HepG2 (cell line): ENCODE data around the gene KCTD8. TPM values are rescaled to one million over a fixed set of nuclear protein-coding genes. Genes with fewer than 3 reads are reported as not detected.

ENCODE experiments used
- AFF4 ChIP-seq: sonication (generic); formaldehyde crosslinking; IDR thresholded peaks from 2 replicates; pipeline ENCODE4 v1.4.0; 2020; ENCODE audit warnings: missing genetic modification reagents
- CERS6 ChIP-seq: sonication (generic); formaldehyde crosslinking; IDR thresholded peaks from 2 replicates; pipeline ENCODE4 v1.5.0; 2020; ENCODE audit warnings: missing genetic modification reagents
- CREM ChIP-seq, 2 experiments: sonication (generic) in 1 of 2; formaldehyde crosslinking in 1 of 2; IDR thresholded peaks; 2 replicates each; pipeline versions ENCODE4 v1.4.0 to v1.6.1; 2016 to 2020; ENCODE audit warnings: antibody characterized with exemption in 1 of 2, mild to moderate bottlenecking in 1 of 2, missing genetic modification reagents in 1 of 2
- CSRNP2 ChIP-seq: sonication (generic); formaldehyde crosslinking; conservative IDR thresholded peaks from 2 replicates; pipeline ENCODE4 v1.8.0; 2022; ENCODE audit warnings: low read depth, missing genetic modification reagents
- FOXK1 ChIP-seq: sonication (generic); formaldehyde crosslinking; IDR thresholded peaks from 2 replicates; pipeline ENCODE4 v1.4.0; 2020; ENCODE audit warnings: low read depth, missing genetic modification reagents, borderline replicate concordance
- HNRNPUL1 ChIP-seq: fragments of 200-400 bp; formaldehyde crosslinking; IDR thresholded peaks from 2 replicates; pipeline ENCODE4 v1.6.1; 2017; ENCODE audit warnings: low read depth, mild to moderate bottlenecking, low read length, moderate library complexity
- SATB2 ChIP-seq: sonication (generic); formaldehyde crosslinking; IDR thresholded peaks from 2 replicates; pipeline ENCODE4 v1.5.0; 2020; ENCODE audit warnings: missing genetic modification reagents
- SMARCC2 ChIP-seq: fragments of 450-650 bp; IDR thresholded peaks from 2 replicates; pipeline ENCODE4 v1.6.1; 2017; ENCODE audit warnings: antibody characterized with exemption, mild to moderate bottlenecking
- ZMYM4 ChIP-seq: sonication (generic); formaldehyde crosslinking; IDR thresholded peaks from 2 replicates; pipeline ENCODE4 v1.8.1; 2023; ENCODE audit warnings: mild to moderate bottlenecking, missing genetic modification reagents
- ZNF562 ChIP-seq: sonication (generic); formaldehyde crosslinking; IDR thresholded peaks from 2 replicates; pipeline ENCODE4 v1.8.0; 2022; ENCODE audit warnings: missing genetic modification reagents, borderline replicate concordance
- ZNF644 ChIP-seq: IDR thresholded peaks from 2 replicates; pipeline ENCODE4 v1.6.1; 2016; ENCODE audit warnings: low read depth
- ZNF879 ChIP-seq: sonication (generic); formaldehyde crosslinking; IDR thresholded peaks from 2 replicates; pipeline ENCODE4 v1.8.1; 2023; ENCODE audit warnings: missing genetic modification reagents
- ZSCAN5A ChIP-seq: sonication (generic); formaldehyde crosslinking; IDR thresholded peaks from 2 replicates; pipeline ENCODE4 v1.8.0; 2022; ENCODE audit warnings: mild to moderate bottlenecking, missing genetic modification reagents, borderline replicate concordance
- polyA plus RNA-seq, 8 experiments: library from polyadenylated mRNA; depleted of rRNA in 3 of 8; stranded (reverse) in 7 of 8; unstranded in 1 of 8; fragments of >200 nt; fragmentation: Illumina TruSeq in 4 of 8; extraction: Trizol in 4 of 8; gene quantifications; 2 replicates each; pipeline versions ENCODE4 v1.2.1 to v1.2.3, GENCODE V29; 2011 to 2016; ENCODE audit warnings: low read depth in 4 of 8, missing spikeins in 1 of 8, mixed read lengths in 1 of 8; ENCODE audit not compliant: insufficient read depth in 1 of 8
- total RNA-seq, 5 experiments: library from RNA; depleted of rRNA; stranded (reverse); fragments of >200 nt; fragmentation: Illumina TruSeq; extraction: Trizol; gene quantifications; 2 replicates each; pipeline ENCODE4 v1.2.3, GENCODE V29; 2016; ENCODE audit warnings: low read depth in 1 of 5
- TF ChIP-seq, protein P1 (sequence below): sonication (generic); formaldehyde crosslinking; IDR thresholded peaks from 2 replicates; pipeline ENCODE4 v1.4.0; 2020; ENCODE audit warnings: missing genetic modification reagents
- TF ChIP-seq, protein P2 (sequence below): sonication (generic); formaldehyde crosslinking; IDR thresholded peaks from 2 replicates; pipeline ENCODE4 v1.4.0; 2020; ENCODE audit warnings: mild to moderate bottlenecking, missing genetic modification reagents
- TF ChIP-seq, protein P3 (sequence below): sonication (generic); IDR thresholded peaks from 2 replicates; pipeline ENCODE4 v1.6.1; 2016; ENCODE audit warnings: low read depth, borderline replicate concordance

KCTD8 gene
- total and polyA plus RNA-seq, 2 of the 13 experiments (the other 11 are each of a cell fraction or from before 2014, with no cell fraction given): not detected

DNA sequence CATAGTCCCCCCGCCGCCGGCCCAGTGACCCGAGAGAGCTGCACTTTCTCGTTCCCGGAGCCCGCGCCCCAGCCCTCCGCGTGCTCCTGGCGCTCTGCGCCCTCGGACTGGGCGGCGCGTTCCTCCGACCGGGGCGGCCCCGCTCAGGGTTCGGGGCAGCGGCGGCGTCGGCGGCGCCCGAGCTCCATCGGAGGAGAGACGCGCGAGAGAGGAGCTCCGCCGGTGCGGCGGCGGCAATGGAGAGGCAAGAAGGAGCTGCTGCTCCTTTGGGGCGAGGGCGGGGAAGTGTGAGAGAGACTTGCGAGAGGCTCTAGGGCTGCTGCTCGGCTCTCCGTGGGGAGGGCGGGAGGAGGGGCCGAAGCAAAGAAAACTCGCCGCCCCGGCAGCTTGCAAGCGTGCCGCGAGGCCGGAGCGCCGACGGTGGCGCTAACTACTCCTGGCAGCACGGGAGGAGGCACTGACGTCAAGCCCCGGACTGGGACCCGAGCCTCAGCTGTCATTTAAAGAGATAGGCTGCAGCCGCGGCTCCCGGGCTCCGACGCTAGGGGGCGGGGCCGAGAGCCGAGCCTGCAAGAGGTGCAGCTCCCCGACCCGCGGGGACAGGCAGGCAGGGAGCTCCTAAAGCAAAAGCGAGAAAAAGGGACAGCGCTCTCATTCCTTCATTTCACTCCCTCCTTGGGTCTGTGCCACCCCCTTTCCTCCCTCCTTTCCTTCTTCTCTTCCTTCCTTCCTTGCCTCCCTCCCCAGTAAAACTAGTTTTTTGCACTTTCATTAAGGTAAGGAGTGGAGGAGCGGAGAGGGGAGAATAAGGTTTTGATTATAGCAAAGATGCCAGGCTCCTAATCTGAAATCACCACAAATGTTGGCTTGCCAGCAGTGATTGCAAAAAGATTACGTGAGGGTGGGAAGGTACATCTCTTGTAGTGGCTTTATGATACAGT, at the start of gene KCTD8 (continued):
- TF ChIP-seq, protein P1, sequence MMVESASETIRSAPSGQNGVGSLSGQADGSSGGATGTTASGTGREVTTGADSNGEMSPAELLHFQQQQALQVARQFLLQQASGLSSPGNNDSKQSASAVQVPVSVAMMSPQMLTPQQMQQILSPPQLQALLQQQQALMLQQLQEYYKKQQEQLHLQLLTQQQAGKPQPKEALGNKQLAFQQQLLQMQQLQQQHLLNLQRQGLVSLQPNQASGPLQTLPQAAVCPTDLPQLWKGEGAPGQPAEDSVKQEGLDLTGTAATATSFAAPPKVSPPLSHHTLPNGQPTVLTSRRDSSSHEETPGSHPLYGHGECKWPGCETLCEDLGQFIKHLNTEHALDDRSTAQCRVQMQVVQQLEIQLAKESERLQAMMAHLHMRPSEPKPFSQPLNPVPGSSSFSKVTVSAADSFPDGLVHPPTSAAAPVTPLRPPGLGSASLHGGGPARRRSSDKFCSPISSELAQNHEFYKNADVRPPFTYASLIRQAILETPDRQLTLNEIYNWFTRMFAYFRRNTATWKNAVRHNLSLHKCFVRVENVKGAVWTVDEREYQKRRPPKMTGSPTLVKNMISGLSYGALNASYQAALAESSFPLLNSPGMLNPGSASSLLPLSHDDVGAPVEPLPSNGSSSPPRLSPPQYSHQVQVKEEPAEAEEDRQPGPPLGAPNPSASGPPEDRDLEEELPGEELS: no peak
- TF ChIP-seq CSRNP2 (no peak), CERS6 (no peak), ZNF644 (no peak), FOXK1 (CRISPR knock-in tag) (no peak), CREM (IDR thresholded peaks at IDR 0.05) (no peak), CREM (CRISPR knock-in tag; IDR thresholded peaks at IDR 0.05) (no peak), ZNF879 (CRISPR knock-in tag) (no peak), SATB2 (CRISPR knock-in tag) (no peak), HNRNPUL1 (no peak), ZNF562 (CRISPR knock-in tag) (no peak), SMARCC2 (no peak), ZSCAN5A (CRISPR knock-in tag) (no peak), ZMYM4 (CRISPR knock-in tag) (peak; percentile 30; the same call in 1 of the 2 replicates), AFF4 (CRISPR knock-in tag) (no peak)
- TF ChIP-seq, protein P2, sequence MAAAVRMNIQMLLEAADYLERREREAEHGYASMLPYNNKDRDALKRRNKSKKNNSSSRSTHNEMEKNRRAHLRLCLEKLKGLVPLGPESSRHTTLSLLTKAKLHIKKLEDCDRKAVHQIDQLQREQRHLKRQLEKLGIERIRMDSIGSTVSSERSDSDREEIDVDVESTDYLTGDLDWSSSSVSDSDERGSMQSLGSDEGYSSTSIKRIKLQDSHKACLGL (CRISPR knock-in tag): 0 out of 2 replicates have a peak, but pooled peaks have one; percentile 15
- TF ChIP-seq, protein P3, sequence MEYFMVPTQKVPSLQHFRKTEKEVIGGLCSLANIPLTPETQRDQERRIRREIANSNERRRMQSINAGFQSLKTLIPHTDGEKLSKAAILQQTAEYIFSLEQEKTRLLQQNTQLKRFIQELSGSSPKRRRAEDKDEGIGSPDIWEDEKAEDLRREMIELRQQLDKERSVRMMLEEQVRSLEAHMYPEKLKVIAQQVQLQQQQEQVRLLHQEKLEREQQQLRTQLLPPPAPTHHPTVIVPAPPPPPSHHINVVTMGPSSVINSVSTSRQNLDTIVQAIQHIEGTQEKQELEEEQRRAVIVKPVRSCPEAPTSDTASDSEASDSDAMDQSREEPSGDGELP: peak; percentile 37; the same call in 1 of the 2 replicates
